Prostate gland (tissue), 2 donors: ENCODE measurements around the gene SPARCL1. TPM values are rescaled to one million over a fixed set of nuclear protein-coding genes. Genes with fewer than 3 reads are reported as not detected.
A peak's percentile ranks its signal among the peaks of the same experiment; 100 is the strongest.

Experiments
- DNase-seq: peaks from one replicate; pipeline ENCODE4 v3.0.0-alpha.2; 2019; ENCODE audit warnings: low spot score
- H3K27ac ChIP-seq, 2 donors: fragments of 200-600 bp; sonication (generic); 2 replicates each; pipeline ENCODE4 v1.5.1; 2017 to 2019
- H3K27me3 ChIP-seq: fragments of 200-600 bp; sonication (generic); replicated peaks from 2 replicates; pipeline ENCODE4 v1.5.1; 2019; ENCODE audit not compliant: insufficient read depth
- H3K36me3 ChIP-seq, 2 donors: fragments of 200-600 bp; sonication (generic); 1 replicate in 1 of 2; 2 replicates in 1 of 2; pipeline versions ENCODE4 v1.5.1 to v1.8.1; 2017 to 2019
- H3K4me1 ChIP-seq: fragments of 200-600 bp; sonication (generic); replicated peaks from 2 replicates; pipeline ENCODE4 v1.5.1; 2019
- H3K4me3 ChIP-seq, 2 donors: fragments of 200-600 bp; sonication (generic); 2 replicates each; pipeline ENCODE4 v1.5.1; 2017 to 2019
- H3K9me3 ChIP-seq: fragments of 200-600 bp; sonication (generic); 2 replicates; pipeline ENCODE4 v1.5.1; 2017
- POLR2A ChIP-seq: fragments of 450-650 bp; IDR thresholded peaks from one replicate; pipeline ENCODE4 v1.6.1; 2016; ENCODE audit warnings: antibody characterized with exemption, mild to moderate bottlenecking
- POLR2AphosphoS5 ChIP-seq: sonication (generic); formaldehyde crosslinking; IDR thresholded peaks from one replicate; pipeline ENCODE4 v1.6.1; 2017; ENCODE audit warnings: antibody characterized with exemption
- WGBS: methylation state at CpG from one replicate; pipeline ENCODE4 v1.1.5; 2018; 5-methylcytosine and 5-hydroxymethylcytosine counted together
- intact Hi-C: fragments of 100-400 bp; cut with DNase I; formaldehyde crosslinking; loops from one replicate; pipeline ENCODE4 v1.14.2; 2022
- total RNA-seq, 2 donors: library from RNA; depleted of rRNA; stranded (reverse); fragments of >200 nt; gene quantifications; one replicate each; pipeline ENCODE4 v1.1.0, GENCODE V29; 2016
- TF ChIP-seq, protein P1 (sequence below), 4 experiments: fragments of 200-600 bp in 2 of 4; fragments of 450-650 bp in 2 of 4; sonication (generic) in 2 of 4; IDR thresholded peaks; 1 replicate in 3 of 4; 2 replicates in 1 of 4; pipeline ENCODE4 v1.5.1; 2016 to 2019; ENCODE audit warnings: antibody characterized with exemption in 4 of 4, mild to moderate bottlenecking in 2 of 4, moderate library complexity in 2 of 4

The SPARCL1 gene
- total RNA-seq, 2 donors from 2014 or later: 248 to 377 TPM

DNA sequence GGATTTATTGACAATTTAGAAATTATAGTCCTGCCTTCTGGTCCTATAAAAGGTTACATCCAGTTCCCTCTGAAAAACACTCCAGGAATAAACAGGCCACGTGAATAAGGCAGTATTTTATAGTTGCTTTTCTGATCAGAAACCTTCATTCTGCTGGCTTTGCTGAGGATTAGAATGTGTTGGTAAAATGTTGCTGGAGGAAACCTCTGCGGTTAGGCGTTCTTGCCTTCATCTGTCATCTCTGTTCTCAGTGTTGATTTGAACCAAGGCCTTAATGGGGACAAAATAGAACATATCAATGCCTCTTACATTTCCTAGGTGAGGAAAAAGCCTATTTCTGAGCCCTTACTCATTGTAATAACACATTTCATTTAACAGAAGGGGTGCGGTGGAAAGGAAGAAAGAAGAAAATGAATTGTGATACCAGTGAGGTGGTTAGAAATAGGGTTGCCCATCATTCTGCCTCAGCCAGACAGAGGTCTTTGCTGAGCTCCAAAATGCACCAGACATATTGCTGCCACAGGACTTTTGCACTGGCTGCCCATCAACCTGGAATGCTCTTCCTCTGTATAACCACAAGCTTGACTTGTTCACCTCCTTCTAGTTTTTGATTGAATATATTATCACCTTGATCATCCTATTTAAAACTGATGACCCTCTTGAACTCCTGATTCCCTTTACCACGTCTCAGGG lies 18.0 kb upstream of the SPARCL1 start:
- WGBS: 71% methylated on average over 5 of the region's 5 CpGs
- H3K27me3 ChIP-seq: no peaks in the 10 kb centered on the region
- TF ChIP-seq POLR2A: no peak
- TF ChIP-seq, protein P1, sequence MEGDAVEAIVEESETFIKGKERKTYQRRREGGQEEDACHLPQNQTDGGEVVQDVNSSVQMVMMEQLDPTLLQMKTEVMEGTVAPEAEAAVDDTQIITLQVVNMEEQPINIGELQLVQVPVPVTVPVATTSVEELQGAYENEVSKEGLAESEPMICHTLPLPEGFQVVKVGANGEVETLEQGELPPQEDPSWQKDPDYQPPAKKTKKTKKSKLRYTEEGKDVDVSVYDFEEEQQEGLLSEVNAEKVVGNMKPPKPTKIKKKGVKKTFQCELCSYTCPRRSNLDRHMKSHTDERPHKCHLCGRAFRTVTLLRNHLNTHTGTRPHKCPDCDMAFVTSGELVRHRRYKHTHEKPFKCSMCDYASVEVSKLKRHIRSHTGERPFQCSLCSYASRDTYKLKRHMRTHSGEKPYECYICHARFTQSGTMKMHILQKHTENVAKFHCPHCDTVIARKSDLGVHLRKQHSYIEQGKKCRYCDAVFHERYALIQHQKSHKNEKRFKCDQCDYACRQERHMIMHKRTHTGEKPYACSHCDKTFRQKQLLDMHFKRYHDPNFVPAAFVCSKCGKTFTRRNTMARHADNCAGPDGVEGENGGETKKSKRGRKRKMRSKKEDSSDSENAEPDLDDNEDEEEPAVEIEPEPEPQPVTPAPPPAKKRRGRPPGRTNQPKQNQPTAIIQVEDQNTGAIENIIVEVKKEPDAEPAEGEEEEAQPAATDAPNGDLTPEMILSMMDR (IDR thresholded peaks at IDR 0.05): no peak
- no peak for TF ChIP-seq POLR2AphosphoS5
- H3K36me3 ChIP-seq: no peaks in the 10 kb centered on the region
- no peaks in the 10 kb centered on the region for H3K9me3 ChIP-seq
- H3K27ac ChIP-seq: no peak overlapping the region
- intact Hi-C loops: loop anchor here (10.0 kb wide), 1 partner anchor 678 kb away; no protein-coding TSS in a partner anchor
- no peaks in the 10 kb centered on the region for H3K4me1 ChIP-seq
- H3K4me3 ChIP-seq: no peak overlapping the region
- DNase-seq: no peak

DNA sequence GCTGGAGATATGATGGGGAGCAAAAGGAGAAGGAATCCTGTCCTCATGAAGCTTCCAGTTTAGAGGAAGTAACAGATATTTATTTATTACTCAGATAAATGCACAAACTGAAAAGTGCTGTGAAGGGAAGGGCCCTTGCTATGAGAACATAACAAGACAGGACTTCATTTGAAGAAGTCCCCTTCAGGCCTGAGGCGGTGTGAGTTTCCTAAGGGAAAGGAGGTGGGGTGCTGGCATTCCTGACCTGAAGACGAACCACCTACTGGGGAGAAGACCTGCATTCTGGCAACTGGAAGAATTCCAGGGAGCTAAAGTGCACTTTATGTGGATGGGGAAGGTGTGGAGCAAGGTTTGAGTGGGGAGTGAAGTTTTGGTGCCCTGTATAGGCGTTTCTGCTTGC lies 15.9 kb upstream of the SPARCL1 start:
- no peaks in the 10 kb centered on the region for H3K9me3 ChIP-seq
- intact Hi-C loops: loop anchor here (2.0 to 10.0 kb wide), 2 partner anchors 294 to 680 kb away; no protein-coding TSS in a partner anchor
- H3K4me1 ChIP-seq: no peaks in the 10 kb centered on the region
- no peaks in the 10 kb centered on the region for H3K36me3 ChIP-seq
- H3K4me3 ChIP-seq: no peak overlapping the region
- H3K27me3 ChIP-seq: no peaks in the 10 kb centered on the region
- TF ChIP-seq, protein P1 (IDR thresholded peaks at IDR 0.05): no peak
- TF ChIP-seq POLR2AphosphoS5 (no peak), POLR2A (no peak)
- DNase-seq: no peak
- WGBS: 89% methylated on average over 3 of the region's 3 CpGs
- H3K27ac ChIP-seq: no peak overlapping the region

DNA sequence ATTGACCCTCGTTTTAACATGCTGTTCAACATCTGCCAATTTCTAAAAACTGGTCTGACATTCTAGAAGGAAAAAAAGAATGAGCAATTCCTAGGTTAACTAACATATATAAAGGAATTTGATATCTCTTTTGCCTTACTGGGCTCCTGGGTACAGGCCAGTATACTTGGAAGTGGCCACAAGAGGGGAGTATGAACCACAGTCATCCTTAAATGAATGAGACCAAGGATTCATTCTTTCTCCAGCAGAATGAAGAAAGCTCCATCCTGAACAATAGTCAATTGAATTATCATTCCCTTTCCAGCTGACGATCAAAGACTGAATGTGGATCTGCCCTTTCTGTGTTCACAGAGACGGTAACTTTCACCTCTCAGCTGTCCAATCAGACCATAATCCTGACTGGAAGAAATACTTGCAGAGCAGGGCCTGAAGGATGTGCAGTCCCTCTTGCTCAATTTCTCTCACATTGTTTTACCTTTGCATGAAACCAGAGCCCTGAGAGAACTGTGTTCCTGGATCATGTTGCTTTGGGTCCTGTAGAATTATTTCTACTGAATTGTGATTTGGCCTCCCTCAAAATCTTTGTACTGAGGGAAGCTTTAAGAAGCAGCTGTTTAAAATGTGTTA lies 14.8 kb upstream of the SPARCL1 start:
- intact Hi-C loops: loop anchor here (2.0 to 10.0 kb wide), 3 partner anchors 167 to 681 kb away; no protein-coding TSS in a partner anchor
- Histone ChIP-seq H3K4me1 (no peaks in the 10 kb centered on the region), H3K36me3 (no peaks in the 10 kb centered on the region), H3K4me3 (no peak overlapping the region), H3K27ac (no peak overlapping the region), H3K9me3 (no peaks in the 10 kb centered on the region), H3K27me3 (no peaks in the 10 kb centered on the region)
- DNase-seq: peak; percentile 32
- TF ChIP-seq, protein P1 (IDR thresholded peaks at IDR 0.05): peak in 3 of 4 experiments; percentile 44 to 62 (median 60)
- TF ChIP-seq POLR2AphosphoS5: no peak
- WGBS: 26% methylated on average over 3 of the region's 3 CpGs

DNA sequence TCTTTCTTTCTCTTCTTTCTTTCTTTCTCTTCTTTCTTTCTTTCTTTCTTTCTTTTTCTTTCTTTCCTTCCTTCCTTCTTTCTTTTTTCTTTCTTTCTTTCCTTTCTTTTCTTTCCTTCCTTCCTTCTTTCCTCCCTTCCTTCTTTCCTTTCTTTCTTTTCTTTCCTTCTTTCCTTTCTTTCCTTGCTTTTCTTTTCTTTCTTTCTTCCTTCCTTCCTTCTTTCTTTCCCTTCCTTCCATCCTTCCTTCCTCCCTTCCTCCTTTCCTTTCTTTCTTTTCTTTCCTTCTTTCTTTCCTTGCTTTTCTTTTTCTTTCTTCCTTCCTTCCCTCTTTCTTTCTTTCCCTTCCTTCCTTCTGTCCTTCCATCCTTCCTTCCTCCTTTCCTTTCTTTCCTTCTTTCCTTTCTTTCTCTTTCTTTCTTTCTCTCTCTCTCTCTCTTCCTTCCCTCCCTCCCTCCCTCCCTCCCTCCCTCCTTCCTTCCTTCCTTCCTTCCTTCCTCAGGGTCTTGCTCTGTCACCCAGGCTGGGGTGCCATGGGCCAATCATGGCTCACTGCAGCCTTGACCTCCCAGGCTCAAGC lies 13.6 kb upstream of the SPARCL1 start:
- H3K27ac ChIP-seq: peak overlapping the region; percentile 28 to 41
- intact Hi-C loops: loop anchor here (5.0 to 10.0 kb wide), 2 partner anchors 166 to 682 kb away; no protein-coding TSS in a partner anchor
- no peaks in the 10 kb centered on the region for H3K36me3 ChIP-seq
- no peak for DNase-seq
- H3K4me3 ChIP-seq: no peak overlapping the region
- H3K4me1 ChIP-seq: no peaks in the 10 kb centered on the region
- TF ChIP-seq POLR2AphosphoS5: no peak
- TF ChIP-seq POLR2A: no peak
- TF ChIP-seq, protein P1 (IDR thresholded peaks at IDR 0.05): no peak
- no peaks in the 10 kb centered on the region for H3K27me3 ChIP-seq
- H3K9me3 ChIP-seq: no peaks in the 10 kb centered on the region
